Adrenal gland (tissue), 12 donors: Measurements from ENCODE around the gene MADD. TPM values are rescaled to one million over a fixed set of nuclear protein-coding genes. Genes with fewer than 3 reads are reported as not detected.
A peak's percentile ranks its signal among the peaks of the same experiment; 100 is the strongest.

Experiments
- DNase-seq, 7 donors: peaks; one replicate each; pipeline ENCODE4 v3.0.0-alpha.2; 2019 to 2020
- H3K27ac ChIP-seq, 5 donors: fragments of 200-600 bp; sonication (generic) in 4 of 5; 1 replicate in 3 of 5; 2 replicates in 2 of 5; pipeline versions ENCODE4 v1.5.1 to v1.8.0; 2016 to 2020; ENCODE audit warnings: mild to moderate bottlenecking in 1 of 5
- H3K27me3 ChIP-seq: fragments of 200-600 bp; 2 replicates; pipeline ENCODE4 v1.8.0; 2021
- H3K36me3 ChIP-seq, 2 donors: fragments of 200-600 bp; replicated peaks in 1 of 2; 1 replicate in 1 of 2; 2 replicates in 1 of 2; pipeline versions ENCODE4 v1.5.1 to v1.8.0; 2018 to 2022
- H3K4me1 ChIP-seq, 2 donors: fragments of 200-600 bp; replicated peaks in 1 of 2; 1 replicate in 1 of 2; 2 replicates in 1 of 2; pipeline versions ENCODE4 v1.5.1 to v1.8.0; 2018 to 2021
- H3K4me3 ChIP-seq, 4 donors: fragments of 200-600 bp; sonication (generic) in 3 of 4; one replicate each; pipeline ENCODE4 v1.5.1; 2016 to 2018
- H3K9me3 ChIP-seq, 3 donors: fragments of 200-600 bp; sonication (generic) in 1 of 3; replicated peaks in 1 of 3; 1 replicate in 2 of 3; 2 replicates in 1 of 3; pipeline versions ENCODE4 v1.5.1 to v1.8.0; 2016 to 2021
- POLR2A ChIP-seq, 2 donors: fragments of 450-650 bp; IDR thresholded peaks; one replicate each; pipeline ENCODE4 v1.6.1; 2017; ENCODE audit warnings: antibody characterized with exemption in 2 of 2, mild to moderate bottlenecking in 2 of 2, moderate library complexity in 1 of 2
- WGBS, 4 donors: extraction: QIAGEN DNeasy Blood & Tissue Kit in 2 of 4; methylation state at CpG; one replicate each; pipeline versions ENCODE4 v1.1.5 to v1.1.7; 2013 to 2017; 5-methylcytosine and 5-hydroxymethylcytosine counted together
- intact Hi-C, 2 donors: fragments of 100-400 bp; cut with DNase I; formaldehyde crosslinking; loops; one replicate each; pipeline versions ENCODE4 v1.14.1 to v1.15.0; 2022 to 2023
- polyA plus RNA-seq, 3 donors: library from polyadenylated mRNA; stranded (reverse); fragments of 200-250 nt in 2 of 3; fragments of 350-450 nt in 1 of 3; fragmentation: Illumina TruSeq in 1 of 3; extraction: RNeasy Lipid Tissue Mini Kit (QIAGEN cat#74804) in 1 of 3; gene quantifications; one replicate each; pipeline ENCODE4 v1.2.3, GENCODE V29; 2013 to 2014
- total RNA-seq, 9 donors: library from RNA; depleted of rRNA in 4 of 9; stranded (reverse); fragments of >200 nt in 4 of 9; fragments of 120-200 nt in 1 of 9; fragmentation: NEBNext Ultra II Directional in 1 of 9; extraction: Animal tissue kit (Norgen Biotek cat#: 25700) in 1 of 9; gene quantifications; one replicate each; pipeline versions ENCODE4 v1.1.0 to v1.2.4, GENCODE V29; 2013 to 2023
- TF ChIP-seq, protein P1 (sequence below), 6 experiments: fragments of 450-650 bp in 4 of 6; fragments of 200-600 bp in 2 of 6; sonication (generic) in 1 of 6; IDR thresholded peaks; 1 replicate in 5 of 6; 2 replicates in 1 of 6; pipeline versions ENCODE4 v1.5.1 to v1.8.0; 2016 to 2021; ENCODE audit warnings: antibody characterized with exemption in 6 of 6, mild to moderate bottlenecking in 2 of 6, moderate library complexity in 1 of 6
- donor health status: healthy with polysubstance abuse.
- donor health status: Bipolar disorder and iron deficiency.
- donor health status: DM: yes; HTN: yes; CAD: no.
- donor health status: DM: no; HTN: no; CAD: no.
- donor health status: DM: no; HTN: no; CAD: no.
- donor health status: DM: yes; HTN: yes; CAD: no.

MADD gene
- total and polyA plus RNA-seq, 12 donors = 33.4 to 83.0 (median 49.2) TPM

DNA sequence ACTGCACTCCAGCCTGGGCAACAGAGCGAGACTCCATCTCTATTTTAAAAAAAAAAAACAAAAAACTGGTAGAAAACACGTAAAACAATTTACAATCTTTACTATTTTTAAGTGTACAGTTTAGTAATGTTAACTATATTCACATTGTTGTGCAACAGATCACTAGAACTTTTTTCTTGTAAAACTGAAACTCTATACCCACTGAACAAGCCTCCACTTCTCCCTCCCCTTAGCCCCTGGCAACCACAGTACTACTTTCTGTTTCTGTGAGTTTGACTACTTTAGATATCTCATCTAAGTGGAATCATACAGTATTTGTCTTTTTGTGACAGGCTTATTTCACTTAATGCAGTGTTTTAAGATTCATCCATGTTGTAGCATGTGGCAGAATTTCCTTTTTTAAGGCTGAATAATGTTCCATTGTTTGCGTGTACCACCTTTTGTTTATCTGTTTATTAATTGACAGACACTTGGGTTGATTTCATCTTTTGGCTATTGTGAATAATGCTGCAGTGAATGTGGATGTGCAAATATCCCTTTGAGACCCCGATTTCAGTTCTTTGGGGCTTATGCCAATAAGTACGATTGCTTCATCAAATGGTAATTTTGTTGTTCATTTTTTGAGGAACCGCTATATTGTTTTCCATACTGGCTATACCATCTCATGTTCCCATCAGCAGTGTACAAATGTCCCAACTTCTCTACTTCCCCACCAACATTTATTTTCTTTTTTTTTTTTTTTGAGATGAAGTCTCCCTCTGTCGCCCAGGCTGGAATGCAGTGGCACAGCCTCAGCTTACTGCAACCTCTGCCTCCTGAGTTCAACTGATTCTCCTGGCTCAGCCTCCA is 44.2 kb upstream of the MADD start:
- H3K27me3 ChIP-seq = no peaks in the 10 kb centered on the region
- DNase-seq = no peak
- WGBS, 4 donors = 83 to 87% (median 83%) methylated on average over 7 of the region's 7 CpGs
- peaks cover 0 to 22% of the 10 kb centered on the region in 2 donors for H3K36me3 ChIP-seq
- H3K9me3 ChIP-seq = no peaks in the 10 kb centered on the region
- H3K4me1 ChIP-seq = peaks cover 4 to 5% of the 10 kb centered on the region in 2 donors
- H3K4me3 ChIP-seq = no peak overlapping the region
- no peak overlapping the region for H3K27ac ChIP-seq
- intact Hi-C loops = no loop called here
- TF ChIP-seq, protein P1, sequence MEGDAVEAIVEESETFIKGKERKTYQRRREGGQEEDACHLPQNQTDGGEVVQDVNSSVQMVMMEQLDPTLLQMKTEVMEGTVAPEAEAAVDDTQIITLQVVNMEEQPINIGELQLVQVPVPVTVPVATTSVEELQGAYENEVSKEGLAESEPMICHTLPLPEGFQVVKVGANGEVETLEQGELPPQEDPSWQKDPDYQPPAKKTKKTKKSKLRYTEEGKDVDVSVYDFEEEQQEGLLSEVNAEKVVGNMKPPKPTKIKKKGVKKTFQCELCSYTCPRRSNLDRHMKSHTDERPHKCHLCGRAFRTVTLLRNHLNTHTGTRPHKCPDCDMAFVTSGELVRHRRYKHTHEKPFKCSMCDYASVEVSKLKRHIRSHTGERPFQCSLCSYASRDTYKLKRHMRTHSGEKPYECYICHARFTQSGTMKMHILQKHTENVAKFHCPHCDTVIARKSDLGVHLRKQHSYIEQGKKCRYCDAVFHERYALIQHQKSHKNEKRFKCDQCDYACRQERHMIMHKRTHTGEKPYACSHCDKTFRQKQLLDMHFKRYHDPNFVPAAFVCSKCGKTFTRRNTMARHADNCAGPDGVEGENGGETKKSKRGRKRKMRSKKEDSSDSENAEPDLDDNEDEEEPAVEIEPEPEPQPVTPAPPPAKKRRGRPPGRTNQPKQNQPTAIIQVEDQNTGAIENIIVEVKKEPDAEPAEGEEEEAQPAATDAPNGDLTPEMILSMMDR (IDR thresholded peaks at IDR 0.05) = no peak
- no peak for TF ChIP-seq POLR2A (IDR thresholded peaks at IDR 0.05)

DNA sequence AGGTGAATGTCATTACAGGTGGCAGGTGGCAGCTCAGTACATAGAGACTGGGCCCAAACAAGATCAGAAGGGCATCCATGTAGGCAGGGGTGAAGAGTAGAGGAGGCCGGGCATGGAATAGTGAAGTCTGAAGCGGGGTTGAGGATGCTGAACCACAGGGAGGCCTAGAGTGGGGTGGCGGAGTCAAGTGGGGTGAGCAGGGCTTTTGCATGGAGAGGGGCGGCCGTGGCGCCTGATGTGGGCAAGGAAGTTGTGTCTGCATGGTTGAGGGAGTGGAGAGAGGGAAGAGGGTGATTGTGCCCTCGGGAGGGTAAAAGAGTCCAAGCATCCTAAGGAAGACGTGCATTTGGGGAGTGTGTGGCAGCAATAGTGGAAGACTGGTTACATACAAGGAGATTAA is 40.8 kb upstream of the MADD start:
- Histone ChIP-seq H3K27ac (no peak overlapping the region), H3K27me3 (no peaks in the 10 kb centered on the region), H3K4me1 (peaks cover 5 to 7% of the 10 kb centered on the region in 2 donors), H3K4me3 (no peak overlapping the region), H3K36me3 (peaks cover 0 to 5% of the 10 kb centered on the region in 2 donors), H3K9me3 (no peaks in the 10 kb centered on the region)
- whole genome bisulfite sequencing, 4 donors = 89 to 97% (median 95%) methylated on average over 8 of the region's 8 CpGs
- DNase-seq = no peak
- intact Hi-C loops = no loop called here
- no peak for TF ChIP-seq POLR2A (IDR thresholded peaks at IDR 0.05)
- TF ChIP-seq, protein P1 (IDR thresholded peaks at IDR 0.05) = no peak

DNA sequence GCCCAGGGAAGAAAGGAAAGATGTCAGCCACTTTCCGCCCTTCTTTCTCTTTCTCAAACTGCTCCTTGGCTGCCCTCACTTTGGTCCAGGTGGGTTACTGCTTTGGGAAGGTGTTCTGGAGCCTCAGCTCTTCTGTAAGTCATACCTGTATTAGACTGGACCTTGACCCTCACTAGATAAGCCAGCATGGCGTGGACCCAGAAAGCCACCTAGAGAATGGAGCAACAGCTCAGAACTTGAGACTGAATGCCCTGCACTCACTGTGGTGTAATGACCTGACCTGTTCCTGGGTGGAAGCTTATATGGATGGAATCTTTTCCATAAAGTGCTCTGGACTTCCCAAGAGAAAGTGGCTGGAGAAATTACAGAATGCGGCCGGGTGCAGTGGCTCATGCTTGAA is 36.9 kb upstream of the MADD start:
- 92 to 96% (median 96%) methylated on average over 4 of the region's 4 CpGs for WGBS, 4 donors
- no peaks in the 10 kb centered on the region for H3K27me3 ChIP-seq
- intact Hi-C loops = no loop called here
- no peaks in the 10 kb centered on the region for H3K36me3 ChIP-seq
- H3K9me3 ChIP-seq = no peaks in the 10 kb centered on the region
- H3K27ac ChIP-seq = peak overlapping the region in 2 of 5 donors; percentile 28 to 86
- no peak for DNase-seq
- TF ChIP-seq, protein P1 (IDR thresholded peaks at IDR 0.05) = no peak
- TF ChIP-seq POLR2A (IDR thresholded peaks at IDR 0.05) = no peak
- H3K4me1 ChIP-seq = peaks cover 7 to 25% of the 10 kb centered on the region in 2 donors
- H3K4me3 ChIP-seq = no peak overlapping the region

DNA sequence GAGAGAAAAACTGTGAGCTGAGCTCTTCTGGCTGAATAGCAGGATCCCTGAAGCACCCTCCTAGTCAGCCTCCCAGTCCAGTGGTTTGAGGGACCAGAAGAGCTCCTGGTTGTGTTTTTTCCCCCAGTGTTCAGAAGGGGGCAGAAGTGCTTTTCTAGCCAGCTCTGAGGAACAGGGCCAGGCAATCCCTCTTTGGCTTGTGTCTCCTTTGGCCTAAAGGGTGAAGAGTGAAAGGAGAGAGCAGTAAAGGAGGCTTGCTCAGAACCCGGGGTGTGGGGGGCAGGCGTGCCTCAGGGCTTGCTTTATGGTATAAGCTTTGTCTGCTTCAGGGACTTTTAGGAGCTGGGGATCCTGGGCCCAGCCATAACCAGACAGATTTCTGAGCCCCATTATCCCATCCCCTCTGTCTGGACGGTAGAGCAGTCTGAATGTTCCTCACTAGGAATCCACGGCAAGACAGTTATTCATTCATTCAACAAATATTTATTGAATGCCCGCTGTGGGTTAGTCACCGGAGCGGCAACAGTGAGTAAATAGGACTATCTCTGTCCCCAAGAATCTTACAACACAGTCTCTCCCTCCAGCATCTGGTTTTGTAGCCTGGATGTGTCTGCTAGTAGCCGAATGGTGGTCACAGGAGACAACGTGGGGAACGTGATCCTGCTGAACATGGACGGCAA is 35.8 kb upstream of the MADD start:
- peak in 6 of 7 donors; percentile 46 to 67 (median 59) for DNase-seq
- Histone ChIP-seq H3K4me3 (peak overlapping the region in 1 of 4 donors; percentile 35), H3K27ac (peak overlapping the region; percentile 39 to 93 (median 71)), H3K4me1 (peaks cover 7 to 29% of the 10 kb centered on the region in 2 donors), H3K27me3 (no peaks in the 10 kb centered on the region), H3K36me3 (peaks cover 0 to 7% of the 10 kb centered on the region in 2 donors), H3K9me3 (no peaks in the 10 kb centered on the region)
- WGBS, 4 donors = 40 to 47% (median 42%) methylated on average over 5 to 11 of the region's 11 CpGs
- TF ChIP-seq POLR2A (IDR thresholded peaks at IDR 0.05) = no peak
- TF ChIP-seq, protein P1 (IDR thresholded peaks at IDR 0.05) = peak in 5 of 6 experiments; percentile 22 to 41 (median 26)
- intact Hi-C loops = no loop called here
